A673 (cell line): ENCODE measurements around the gene TIMM8A.

ENCODE experiments used
- CTCF ChIP-seq: fragments of 300-800, 200-600 bp; sonication (generic); conservative IDR thresholded peaks from 2 replicates; pipeline ENCODE4 v1.5.1; 2017; ENCODE audit warnings: low read depth, mild to moderate bottlenecking, antibody characterized with exemption, low read length, moderate library complexity, mixed read lengths
- EZH2 ChIP-seq: fragments of 200-600 bp; sonication (generic); IDR thresholded peaks from 2 replicates; pipeline ENCODE4 v1.6.1; 2017; ENCODE audit warnings: borderline replicate concordance, low read depth, mild to moderate bottlenecking, mixed read lengths, antibody characterized with exemption, low read length; ENCODE audit not compliant: poor library complexity, severe bottlenecking

- TF ChIP-seq CTCF = no peak
- TF ChIP-seq EZH2 = no peak
These were observed 45.2 kb upstream of the TIMM8A start for GRCh38 chrX:101393530-101394305.
